ENCODE results near the gene ZNF513.

Gene ZNF513

GRCh38 chr2:27381577-27382181 is 1.1 kb upstream of the ZNF513 start:
- DNase-seq: no peak

GRCh38 chr2:27379836-27380625 is 503 bp downstream of the ZNF513 start:
- DNase-seq: peak; percentile 74

- no peak for DNase-seq
Observed at GRCh38 chr2:27379383-27379835, 1.1 kb downstream of the ZNF513 start.

GRCh38 chr2:27378809-27379290 is 1.7 kb downstream of the ZNF513 start:
- DNase-seq: no peak

- no peak for DNase-seq
Observed at GRCh38 chr2:27378096-27378808, 2.3 kb downstream of the ZNF513 start.

GRCh38 chr2:27377618-27378095 is 2.9 kb downstream of the ZNF513 start:
- no peak for DNase-seq

GRCh38 chr2:27376866-27377617 is 3.5 kb downstream of the ZNF513 start:
- DNase-seq: no peak

GRCh38 chr2:27376151-27376865 is 4.2 kb downstream of the ZNF513 start:
- DNase-seq: no peak

- DNase-seq: no peak
Observed at GRCh38 chr2:27375513-27376099, 4.9 kb downstream of the ZNF513 start.

GRCh38 chr2:27373567-27373966 is 7.0 kb downstream of the ZNF513 start:
- DNase-seq: no peak

GRCh38 chr2:27372937-27373336 is 7.6 kb downstream of the ZNF513 start:
- no peak for DNase-seq

GRCh38 chr2:27370816-27371620 is 9.5 kb downstream of the ZNF513 start:
- DNase-seq: peak; percentile 42

GRCh38 chr2:27370026-27370815 is 10.3 kb downstream of the ZNF513 start, which contains the start of the genes EIF2B4 and SNX17:
EIF2B4 (minus strand) TSS chr2:27370338; CDS start chr2:27370314, 24 bp downstream.
SNX17 (plus strand) TSS chr2:27370616; CDS start chr2:27370744, 128 bp downstream.
- DNase-seq: peak; percentile 100

GRCh38 chr2:27369471-27370025 is 11.0 kb downstream of the ZNF513 start:
- DNase-seq: no peak

GRCh38 chr2:27363933-27364332 is 16.6 kb downstream of the ZNF513 start:
- DNase-seq: peak; percentile 37

- no peak for DNase-seq
Observed at GRCh38 chr2:27362678-27363420, 17.7 kb downstream of the ZNF513 start.

GRCh38 chr2:27356382-27357181 is 24.0 kb downstream of the ZNF513 start, which contains the start of gene GTF3C2:
GTF3C2 (minus strand) TSS chr2:27356764; CDS start chr2:27343554, 13,210 bp downstream.
- peak; percentile 95 for DNase-seq

GRCh38 chr2:27356056-27356381 is 24.5 kb downstream of the ZNF513 start:
- peak; percentile 69 for DNase-seq
